ENCODE results near the gene COL26A1. TPM values are rescaled to one million over a fixed set of nuclear protein-coding genes. Genes with fewer than 3 reads are reported as not detected.

COL26A1 gene
- total RNA-seq, 6 donors from 2014 or later, result 0.20 to 1.0 (median 0.30) TPM; not detected in 2

DNA sequence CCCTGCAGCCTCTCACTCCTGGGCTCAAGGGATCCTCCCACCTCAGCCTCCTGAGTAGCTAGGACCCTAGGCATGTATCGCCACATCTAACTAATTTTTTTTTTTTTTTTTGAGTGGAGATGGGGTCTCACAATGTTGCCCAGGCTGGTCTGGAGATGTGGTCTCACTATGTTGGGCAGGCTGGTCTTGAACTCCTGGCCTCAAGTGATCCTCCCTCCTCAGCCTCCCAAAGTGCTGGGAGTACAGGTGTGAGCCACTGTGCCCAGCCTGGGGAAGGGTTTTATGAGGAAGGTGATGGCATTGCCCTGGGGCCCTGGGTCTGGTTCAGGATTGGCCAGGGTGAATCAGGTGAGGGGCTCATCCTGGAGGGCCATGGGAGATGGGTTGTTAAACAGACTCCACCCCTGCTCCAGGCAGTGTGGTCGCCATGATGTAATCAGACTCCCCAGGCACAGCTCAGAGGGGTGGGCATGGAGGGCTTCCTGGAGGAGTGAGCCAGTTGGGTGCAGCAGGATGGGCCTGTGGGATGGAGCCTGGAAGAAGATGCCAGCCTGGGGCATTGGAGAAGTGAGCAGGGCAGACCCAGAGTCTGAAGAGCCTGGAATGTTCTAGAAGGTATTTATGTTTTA is 183.7 kb downstream of the COL26A1 start:
- 91 to 95% methylated on average over 2 of the region's 2 CpGs for WGBS, 2 donors
- DNase-seq (no peak), ATAC-seq (ENCODE audit: low FRiP score in 2 of 2) (no peak)
- no peaks in the 10 kb centered on the region for H3K4me1 ChIP-seq
- H3K4me3 ChIP-seq, result no peak overlapping the region
- TF ChIP-seq POLR2A (IDR thresholded peaks at IDR 0.05), result no peak
- no peak for TF ChIP-seq EP300 (IDR thresholded peaks at IDR 0.05)
- no peak for TF ChIP-seq CTCF (IDR thresholded peaks at IDR 0.05)
- TF ChIP-seq POLR2AphosphoS5 (IDR thresholded peaks at IDR 0.05), result no peak
- H3K27me3 ChIP-seq, result no peaks in the 10 kb centered on the region
- H3K27ac ChIP-seq, result no peak overlapping the region
- H3K36me3 ChIP-seq, result no peaks in the 10 kb centered on the region
- H3K9me3 ChIP-seq, result no peaks in the 10 kb centered on the region

DNA sequence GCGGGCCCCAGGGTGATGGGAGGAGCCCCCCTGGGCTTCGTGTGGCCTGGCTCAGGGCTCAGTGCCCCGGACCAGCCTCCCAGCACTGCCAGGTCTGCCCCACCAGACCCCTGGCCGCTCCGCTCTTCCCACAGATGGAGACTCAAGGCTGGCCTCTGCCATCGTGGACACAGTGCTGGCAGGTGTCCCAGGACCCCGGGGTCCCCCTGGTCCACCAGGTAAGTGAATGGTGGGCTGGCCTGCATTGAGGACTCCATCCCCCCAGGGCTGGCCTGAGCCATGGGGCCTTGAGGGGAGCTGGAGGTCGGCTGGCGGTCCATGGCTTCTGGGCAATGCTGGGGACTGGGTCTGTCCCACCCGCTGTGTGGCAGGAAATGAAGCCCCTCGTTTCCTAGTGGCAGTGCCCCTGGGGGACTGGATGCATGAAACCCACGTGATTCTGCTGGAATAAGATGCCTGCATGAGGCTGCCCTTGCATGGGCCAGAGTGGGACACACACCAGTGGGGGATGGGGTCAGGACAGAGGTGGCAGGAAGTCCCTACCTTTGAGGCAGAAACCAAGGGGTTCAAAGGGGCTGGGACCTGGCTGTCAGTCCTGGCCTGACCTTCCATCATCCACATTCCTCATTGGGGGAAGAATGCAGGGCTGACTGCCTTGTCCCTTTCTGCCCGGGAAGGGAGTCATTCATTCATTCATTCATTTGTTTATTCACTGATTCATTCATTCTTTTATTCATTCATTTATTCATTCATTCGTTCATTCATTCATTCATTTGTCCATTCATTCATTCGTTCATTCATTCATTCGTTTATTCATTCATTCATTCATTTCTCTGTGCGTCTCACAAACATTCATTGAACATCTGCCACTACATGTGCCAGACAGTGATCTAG is 184.6 kb downstream of the COL26A1 start:
- no peaks in the 10 kb centered on the region for H3K4me1 ChIP-seq
- H3K36me3 ChIP-seq, result no peaks in the 10 kb centered on the region
- ATAC-seq (ENCODE audit: low FRiP score in 2 of 2), result no peak
- no peaks in the 10 kb centered on the region for H3K9me3 ChIP-seq
- 72 to 75% methylated on average over 11 of the region's 17 CpGs for WGBS, 2 donors
- DNase-seq, result peak; percentile 13 to 64
- no peaks in the 10 kb centered on the region for H3K27me3 ChIP-seq
- H3K4me3 ChIP-seq, result no peak overlapping the region
- no peak overlapping the region for H3K27ac ChIP-seq
- no peak for TF ChIP-seq EP300 (IDR thresholded peaks at IDR 0.05)
- no peak for TF ChIP-seq CTCF (IDR thresholded peaks at IDR 0.05)
- no peak for TF ChIP-seq POLR2A (IDR thresholded peaks at IDR 0.05)
- TF ChIP-seq POLR2AphosphoS5 (IDR thresholded peaks at IDR 0.05), result no peak

DNA sequence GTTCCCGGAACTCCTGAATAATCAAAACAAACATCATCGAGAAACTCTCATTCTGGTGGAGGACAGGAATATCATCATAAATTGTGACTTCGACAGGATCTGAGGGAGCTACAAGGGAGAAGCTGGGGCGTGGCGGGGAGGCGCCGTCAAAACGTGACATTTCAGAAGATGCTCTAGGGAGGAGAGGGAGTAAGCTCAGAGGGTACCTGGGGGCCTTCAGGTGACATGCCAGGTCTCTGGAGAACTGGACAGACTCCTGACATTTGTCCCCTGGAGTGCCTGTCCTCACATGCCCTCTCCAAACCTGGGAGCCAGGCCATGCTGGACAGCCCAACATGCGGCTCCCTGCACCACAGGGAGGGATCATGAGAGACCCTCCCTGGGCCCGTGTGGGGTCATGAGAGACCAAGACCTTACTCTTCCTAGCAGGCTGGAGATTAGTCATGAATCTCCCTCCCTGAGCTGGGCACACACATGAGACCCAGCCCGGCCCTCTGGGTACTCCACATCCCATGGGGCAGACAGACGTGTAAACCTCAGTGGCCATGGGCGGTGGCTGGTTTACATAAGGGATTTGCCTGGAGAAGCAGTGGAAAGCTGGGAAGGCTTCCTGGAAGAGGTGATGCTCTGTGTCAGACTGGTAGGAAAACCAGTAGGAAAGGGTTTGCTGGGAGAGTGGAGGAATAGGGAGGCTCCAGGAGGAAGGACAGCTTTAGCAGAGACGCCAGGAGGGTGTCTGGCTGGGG is 185.4 kb downstream of the COL26A1 start:
- H3K4me1 ChIP-seq, result no peaks in the 10 kb centered on the region
- WGBS, 2 donors, result 81 to 89% methylated on average over 12 to 14 of the region's 14 CpGs
- DNase-seq, result no peak

DNA sequence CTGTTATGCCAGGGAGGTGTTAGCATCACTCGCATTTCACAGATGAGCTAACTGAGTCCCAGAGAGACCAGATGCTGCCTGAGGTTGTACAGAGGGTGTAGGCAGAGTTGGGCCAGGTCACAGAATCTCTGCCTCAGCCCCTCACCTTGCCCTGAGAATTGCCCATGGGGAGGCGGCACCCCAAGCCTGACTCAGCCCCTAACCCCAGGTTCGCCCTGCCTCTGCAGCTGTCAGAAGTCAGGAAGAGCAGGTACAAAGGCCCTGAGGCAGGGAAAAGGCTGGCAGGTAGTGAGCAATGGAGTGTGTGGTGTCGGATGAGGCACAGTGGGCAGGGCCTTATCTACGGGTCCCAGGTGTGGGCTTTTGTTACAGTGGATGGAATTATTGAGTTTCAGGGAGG is 187.1 kb downstream of the COL26A1 start:
- Histone ChIP-seq H3K27me3 (no peaks in the 10 kb centered on the region), H3K4me3 (no peak overlapping the region), H3K36me3 (no peaks in the 10 kb centered on the region), H3K4me1 (no peaks in the 10 kb centered on the region), H3K27ac (no peak overlapping the region), H3K9me3 (no peaks in the 10 kb centered on the region)
- WGBS, 2 donors, result 94 to 95% methylated on average over 4 to 5 of the region's 5 CpGs
- DNase-seq, result no peak
- ATAC-seq (ENCODE audit: low FRiP score in 2 of 2), result no peak
- no peak for TF ChIP-seq CTCF (IDR thresholded peaks at IDR 0.05)
- TF ChIP-seq POLR2A (IDR thresholded peaks at IDR 0.05), result no peak
- no peak for TF ChIP-seq EP300 (IDR thresholded peaks at IDR 0.05)
- no peak for TF ChIP-seq POLR2AphosphoS5 (IDR thresholded peaks at IDR 0.05)

More for the DNA sequence above, 185.4 kb downstream of the COL26A1 start:
- ATAC-seq (ENCODE audit: low FRiP score in 2 of 2), result no peak
- TF ChIP-seq POLR2A (IDR thresholded peaks at IDR 0.05), result no peak
- no peak for TF ChIP-seq EP300 (IDR thresholded peaks at IDR 0.05)
- no peak for TF ChIP-seq CTCF (IDR thresholded peaks at IDR 0.05)
- TF ChIP-seq POLR2AphosphoS5 (IDR thresholded peaks at IDR 0.05), result no peak
- Histone ChIP-seq H3K4me3 (no peak overlapping the region), H3K36me3 (no peaks in the 10 kb centered on the region), H3K27me3 (no peaks in the 10 kb centered on the region), H3K27ac (no peak overlapping the region), H3K9me3 (no peaks in the 10 kb centered on the region)
